MG63 (cell line): Measurements from ENCODE around the gene BLOC1S6. TPM values are rescaled to one million over a fixed set of nuclear protein-coding genes. Genes with fewer than 3 reads are reported as not detected.

Experiments used
- DNase-seq: peaks from one replicate; pipeline ENCODE4 v3.0.0-alpha.2; 2020
- H3K27me3 ChIP-seq: fragments of 250-450 bp; sonication (Bioruptor Pico); 2 replicates; pipeline ENCODE4 v1.5.1; 2020; ENCODE audit warnings: mild to moderate bottlenecking, moderate library complexity
- H3K36me3 ChIP-seq: fragments of 250-450 bp; sonication (Bioruptor Pico); 2 replicates; pipeline ENCODE4 v1.5.1; 2020; ENCODE audit warnings: mild to moderate bottlenecking, moderate library complexity
- H3K4me3 ChIP-seq: fragments of 250-450 bp; sonication (Bioruptor Pico); 2 replicates; pipeline ENCODE4 v1.5.1; 2020; ENCODE audit warnings: mild to moderate bottlenecking, moderate library complexity
- H3K9me3 ChIP-seq: fragments of 250-450 bp; sonication (Bioruptor Pico); 2 replicates; pipeline ENCODE4 v1.5.1; 2020; ENCODE audit warnings: mild to moderate bottlenecking, moderate library complexity
- total RNA-seq: library from RNA; depleted of rRNA; stranded (reverse); fragments of >200 nt; shearing (Covaris generic); gene quantifications from 2 replicates; pipeline ENCODE4 v1.2.3, GENCODE V29; 2014; ENCODE audit warnings: low replicate concordance

Gene BLOC1S6
- total RNA-seq, 1 experiment from 2014 or later = 57.1 TPM

- Histone ChIP-seq H3K4me3 (no peak overlapping the region), H3K9me3 (no peaks in the 10 kb centered on the region), H3K36me3 (no peaks in the 10 kb centered on the region), H3K27me3 (no peaks in the 10 kb centered on the region)
- DNase-seq = no peak
These were observed 31.6 kb downstream of the BLOC1S6 start for GRCh38 chr15:45618813-45619212.

DNA sequence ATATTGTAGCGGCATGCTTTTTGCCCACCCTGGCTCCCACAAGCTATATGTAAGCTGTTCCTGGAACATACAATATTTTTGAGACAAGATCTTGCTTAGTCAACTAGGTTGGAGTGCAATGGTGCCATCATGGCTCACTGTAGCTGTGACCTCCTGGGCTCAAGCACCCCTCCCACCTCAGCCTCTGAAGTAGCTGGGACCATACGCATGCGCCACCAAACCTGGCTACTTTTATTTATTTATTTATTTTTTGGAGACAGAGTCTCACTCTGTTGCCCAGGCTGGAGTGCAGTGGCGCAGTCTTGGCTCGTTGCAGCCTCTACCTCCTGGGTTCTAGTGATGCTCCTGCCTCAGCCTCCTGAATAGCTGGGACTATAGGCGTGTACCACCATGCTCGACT lies 41.0 kb downstream of the BLOC1S6 start:
- no peak for DNase-seq
- Histone ChIP-seq H3K4me3 (no peak overlapping the region), H3K9me3 (peaks cover 11% of the 10 kb centered on the region), H3K36me3 (no peaks in the 10 kb centered on the region), H3K27me3 (no peaks in the 10 kb centered on the region)

- DNase-seq = peak; percentile 90
- Histone ChIP-seq H3K27me3 (no peaks in the 10 kb centered on the region), H3K36me3 (no peaks in the 10 kb centered on the region), H3K9me3 (peaks cover 5% of the 10 kb centered on the region), H3K4me3 (peak overlapping the region; percentile 24)
These were observed 43.9 kb downstream of the BLOC1S6 start for GRCh38 chr15:45630917-45631691.

DNA sequence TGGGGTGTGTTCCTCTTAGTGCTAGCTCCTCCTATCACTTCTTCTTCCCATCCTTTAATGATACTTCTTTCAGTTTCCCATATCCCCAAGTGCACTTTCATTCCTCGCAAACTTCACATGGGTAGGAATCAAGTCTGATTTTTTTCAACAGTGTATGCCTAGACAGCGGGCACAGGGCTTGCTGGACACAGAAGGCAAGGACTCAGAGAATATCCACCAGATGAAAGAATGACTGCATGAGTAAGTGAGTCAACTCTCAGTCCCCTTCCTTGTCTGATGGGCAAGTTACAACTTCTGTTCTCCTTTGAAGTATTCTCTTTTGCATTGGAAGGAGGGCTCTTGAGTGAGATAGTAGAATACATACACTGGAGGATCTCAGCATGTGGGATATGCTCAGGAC lies 44.6 kb downstream of the BLOC1S6 start:
- H3K36me3 ChIP-seq = no peaks in the 10 kb centered on the region
- no peaks in the 10 kb centered on the region; the same call in 1 of the 2 replicates for H3K9me3 ChIP-seq
- no peaks in the 10 kb centered on the region for H3K27me3 ChIP-seq
- H3K4me3 ChIP-seq = peak overlapping the region; percentile 24
- DNase-seq = no peak

- Histone ChIP-seq H3K9me3 (no peaks in the 10 kb centered on the region), H3K27me3 (no peaks in the 10 kb centered on the region), H3K4me3 (peak within 1 kb of the TSS; percentile 78), H3K36me3 (no peaks in the 10 kb centered on the region)
- DNase-seq = peak; percentile 85
These were observed 47.4 kb downstream of the BLOC1S6 start, which contains the start of gene SQOR for GRCh38 chr15:45634432-45635190. SQOR (plus strand) TSS chr15:45635029; CDS start chr15:45658924, 23,895 bp downstream.

- peak; percentile 57 for DNase-seq
- Histone ChIP-seq H3K27me3 (no peaks in the 10 kb centered on the region), H3K4me3 (peak overlapping the region; percentile 78), H3K36me3 (no peaks in the 10 kb centered on the region), H3K9me3 (no peaks in the 10 kb centered on the region)
These were observed 48.0 kb downstream of the BLOC1S6 start for GRCh38 chr15:45635191-45635638.

- Histone ChIP-seq H3K36me3 (no peaks in the 10 kb centered on the region), H3K4me3 (peak overlapping the region; percentile 78), H3K27me3 (no peaks in the 10 kb centered on the region), H3K9me3 (no peaks in the 10 kb centered on the region)
- DNase-seq = no peak
These were observed 48.6 kb downstream of the BLOC1S6 start for GRCh38 chr15:45635763-45636292.

- Histone ChIP-seq H3K9me3 (no peaks in the 10 kb centered on the region), H3K4me3 (peak overlapping the region; percentile 3), H3K27me3 (no peaks in the 10 kb centered on the region), H3K36me3 (no peaks in the 10 kb centered on the region)
- no peak for DNase-seq
These were observed 50.0 kb downstream of the BLOC1S6 start for GRCh38 chr15:45637141-45637540.

GRCh38 chr15:45637552-45638033 lies 50.4 kb downstream of the BLOC1S6 start:
- DNase-seq = peak; percentile 81
- Histone ChIP-seq H3K27me3 (no peaks in the 10 kb centered on the region), H3K4me3 (peak overlapping the region; percentile 7), H3K36me3 (no peaks in the 10 kb centered on the region), H3K9me3 (no peaks in the 10 kb centered on the region)

- H3K4me3 ChIP-seq = no peak overlapping the region
- H3K9me3 ChIP-seq = no peaks in the 10 kb centered on the region
- H3K36me3 ChIP-seq = no peaks in the 10 kb centered on the region
- DNase-seq = peak; percentile 70
- no peaks in the 10 kb centered on the region for H3K27me3 ChIP-seq
These were observed 53.4 kb downstream of the BLOC1S6 start for GRCh38 chr15:45640616-45641015.

DNA sequence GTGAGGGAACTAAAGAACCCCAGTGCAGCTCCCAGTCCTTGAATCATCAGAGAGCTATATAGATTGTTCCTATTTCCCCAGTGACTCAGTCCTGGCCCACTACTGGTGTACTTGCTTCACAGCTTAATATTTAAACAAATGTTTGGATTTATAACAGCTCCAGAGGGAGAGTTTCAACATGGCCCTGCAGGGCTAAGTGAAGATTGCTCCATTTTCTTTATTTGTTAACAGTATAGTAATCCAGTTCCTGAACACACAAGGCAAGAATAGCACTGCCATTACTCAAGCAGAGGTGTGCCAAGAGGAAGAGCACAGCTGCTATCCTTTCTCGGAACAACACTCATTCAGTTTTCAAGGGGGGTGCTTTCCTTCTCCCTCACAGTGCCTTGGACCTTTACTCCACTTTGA lies 54.2 kb downstream of the BLOC1S6 start:
- DNase-seq = peak; percentile 90
- no peak overlapping the region for H3K4me3 ChIP-seq
- H3K9me3 ChIP-seq = no peaks in the 10 kb centered on the region
- H3K36me3 ChIP-seq = no peaks in the 10 kb centered on the region
- no peaks in the 10 kb centered on the region for H3K27me3 ChIP-seq

DNA sequence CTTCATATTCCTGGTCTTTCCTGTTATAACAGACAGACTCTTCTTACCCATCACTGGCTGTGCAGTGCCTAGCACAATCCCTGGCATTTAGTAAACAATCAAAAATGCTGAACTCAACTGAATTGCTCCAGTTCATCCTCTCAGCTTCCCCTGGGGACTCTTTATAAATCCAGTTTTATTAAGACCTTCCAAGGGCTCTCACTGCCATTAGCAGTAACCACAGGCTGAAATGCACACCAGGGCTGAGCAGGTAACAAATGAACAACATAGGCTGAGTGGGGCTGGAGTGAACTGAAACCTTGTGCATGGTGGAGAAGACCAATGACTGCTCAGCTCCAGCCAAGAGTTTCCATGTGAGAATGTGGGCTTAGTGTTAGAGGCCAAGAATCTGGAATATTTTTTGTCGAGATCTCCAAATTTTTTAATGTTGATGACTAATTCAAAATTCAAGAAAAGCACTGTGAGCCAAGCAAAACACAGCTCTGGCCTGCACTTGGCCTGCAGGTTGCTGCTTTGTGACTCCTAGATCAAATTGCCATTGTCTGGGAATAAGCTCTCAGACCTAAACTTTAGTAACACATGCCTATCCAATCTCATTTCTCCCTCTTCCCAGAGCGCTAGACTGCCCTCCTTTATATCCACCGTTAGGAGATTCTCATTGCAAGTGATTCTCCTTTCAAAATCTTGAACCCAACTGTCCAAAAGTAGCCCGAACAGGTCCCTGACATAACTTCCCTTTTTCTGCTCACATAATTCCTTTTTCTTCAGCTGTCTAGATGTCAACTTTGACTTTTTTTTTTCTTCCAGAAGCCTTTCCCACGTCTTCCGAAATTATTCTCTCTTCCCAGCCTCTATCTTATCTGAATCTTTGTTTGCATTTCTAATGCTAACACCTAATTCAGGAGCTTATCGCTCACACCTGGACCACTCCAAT lies 55.1 kb downstream of the BLOC1S6 start:
- Histone ChIP-seq H3K36me3 (no peaks in the 10 kb centered on the region), H3K9me3 (no peaks in the 10 kb centered on the region), H3K4me3 (no peak overlapping the region), H3K27me3 (no peaks in the 10 kb centered on the region)
- DNase-seq = peak; percentile 85

DNA sequence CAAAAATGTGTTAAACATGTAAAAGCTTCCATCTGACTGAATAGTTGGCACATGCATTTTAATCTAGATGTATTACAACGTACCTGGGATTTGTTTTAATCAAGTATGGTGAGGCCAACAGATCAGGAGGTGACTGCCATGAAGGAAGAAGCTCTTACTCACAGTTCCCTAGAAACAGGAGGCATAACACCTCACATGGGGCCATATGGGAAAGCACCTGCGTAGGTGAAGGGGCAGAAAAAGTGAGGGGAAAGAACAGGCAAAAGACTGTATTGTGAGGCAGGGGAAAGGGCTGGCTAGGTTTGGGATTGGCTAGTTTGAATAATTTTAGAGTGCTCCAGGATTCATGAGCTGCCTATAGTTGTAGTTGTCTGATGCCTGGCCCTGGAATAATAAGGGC lies 57.3 kb downstream of the BLOC1S6 start:
- no peaks in the 10 kb centered on the region for H3K9me3 ChIP-seq
- H3K27me3 ChIP-seq = no peaks in the 10 kb centered on the region
- H3K4me3 ChIP-seq = no peak overlapping the region
- no peaks in the 10 kb centered on the region for H3K36me3 ChIP-seq
- DNase-seq = no peak

DNA sequence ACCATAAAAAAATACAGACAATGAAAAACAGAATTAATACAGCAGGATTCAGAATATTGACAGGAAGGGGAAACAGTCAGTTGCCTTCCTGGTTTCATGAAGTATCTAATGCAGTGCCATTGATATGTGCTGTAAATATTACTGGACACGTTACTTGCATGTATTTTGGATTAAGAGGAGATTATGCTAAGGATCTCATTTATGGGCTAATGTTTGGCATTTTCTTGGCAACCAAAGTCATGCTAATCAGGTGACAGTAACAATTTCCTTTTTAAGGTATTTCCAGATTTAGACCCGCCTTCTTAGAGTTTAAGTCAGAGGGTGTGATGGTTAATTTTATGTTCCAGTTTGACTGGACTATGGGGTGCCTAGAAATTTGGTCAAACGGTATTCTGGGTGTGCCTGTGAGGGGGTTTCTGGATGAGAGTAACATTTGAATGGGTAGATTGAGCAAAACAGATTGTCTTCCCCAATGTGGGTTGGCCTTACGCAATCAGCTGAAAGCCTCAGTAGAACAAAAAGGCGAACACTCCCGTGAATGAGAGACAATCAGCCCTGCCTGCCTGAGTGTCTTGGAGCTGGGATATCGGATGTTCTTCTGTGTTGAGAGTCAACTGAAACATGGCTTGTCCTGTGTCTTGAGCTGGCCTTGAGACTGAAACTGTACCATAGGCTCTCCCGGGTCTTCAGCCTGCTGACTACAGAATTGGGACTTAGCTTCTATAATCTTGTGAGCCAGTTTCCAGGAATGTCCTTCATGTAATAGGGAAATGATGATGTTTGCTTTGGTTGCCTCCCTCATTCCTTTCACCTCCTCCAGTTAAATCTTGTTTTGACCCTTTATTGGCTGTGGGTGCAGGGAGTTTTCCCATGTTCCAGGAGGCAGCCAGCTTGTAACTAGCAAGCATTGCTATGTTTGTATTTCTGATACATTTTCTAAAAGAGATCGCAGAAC lies 58.1 kb downstream of the BLOC1S6 start:
- H3K9me3 ChIP-seq = no peaks in the 10 kb centered on the region
- peaks cover 4% of the 10 kb centered on the region for H3K36me3 ChIP-seq
- H3K27me3 ChIP-seq = no peaks in the 10 kb centered on the region
- H3K4me3 ChIP-seq = no peak overlapping the region
- peak; percentile 35 for DNase-seq

- Histone ChIP-seq H3K36me3 (peaks cover 9% of the 10 kb centered on the region), H3K27me3 (no peaks in the 10 kb centered on the region), H3K4me3 (no peak overlapping the region), H3K9me3 (no peaks in the 10 kb centered on the region)
- peak; percentile 36 for DNase-seq
These were observed 59.0 kb downstream of the BLOC1S6 start for GRCh38 chr15:45646220-45646619.
